GM18858 (cell line): Measurements from ENCODE around the gene PLEK.
A peak's percentile ranks its signal among the peaks of the same experiment; 100 is the strongest.
"Not testable (repeated sequence)": the region's sequence is repeated elsewhere in the genome, so short reads cannot be mapped to it uniquely, and the experiment has no call there.

Source experiments
- ATAC-seq: cut with Tn5 transposase; IDR thresholded peaks from one replicate; pipeline ENCODE4 v1.9.1; 2021; ENCODE audit not compliant: unreplicated experiment

Gene PLEK

GRCh38 chr2:68384485-68385107 is 19.5 kb downstream of the PLEK start:
- ATAC-seq, result no peak

DNA sequence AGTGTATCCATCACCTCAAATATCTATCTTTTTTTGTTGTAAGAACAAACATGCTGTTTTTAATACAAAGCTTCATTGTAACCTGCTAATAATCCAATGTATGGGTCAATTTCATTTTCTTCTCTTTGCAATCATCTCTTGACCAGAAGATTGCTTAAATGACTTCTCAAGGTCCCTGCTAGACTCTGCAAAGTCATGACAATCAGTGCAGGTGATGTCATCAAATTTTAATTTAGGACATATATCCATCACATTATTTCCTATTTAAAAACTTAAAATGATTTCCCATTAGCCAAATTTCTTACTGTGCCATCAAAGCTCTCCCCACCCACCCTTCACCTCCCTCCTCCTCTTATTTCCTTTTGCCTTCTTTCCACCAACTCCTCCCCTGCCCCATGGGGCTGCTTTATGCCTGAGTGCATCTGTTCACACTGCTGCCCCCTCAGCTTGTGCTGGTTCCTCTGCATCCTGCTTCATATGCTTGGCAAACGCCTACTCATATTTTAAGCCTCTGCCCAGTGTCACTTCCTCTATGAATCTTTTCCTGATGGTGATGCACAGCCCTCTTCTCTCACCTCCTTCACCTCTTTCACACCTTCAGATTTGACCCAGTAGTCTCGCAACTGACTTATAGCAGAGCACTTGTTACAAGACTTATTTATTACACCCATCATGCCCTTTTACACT is 20.3 kb downstream of the PLEK start:
- peak; percentile 56 for ATAC-seq

DNA sequence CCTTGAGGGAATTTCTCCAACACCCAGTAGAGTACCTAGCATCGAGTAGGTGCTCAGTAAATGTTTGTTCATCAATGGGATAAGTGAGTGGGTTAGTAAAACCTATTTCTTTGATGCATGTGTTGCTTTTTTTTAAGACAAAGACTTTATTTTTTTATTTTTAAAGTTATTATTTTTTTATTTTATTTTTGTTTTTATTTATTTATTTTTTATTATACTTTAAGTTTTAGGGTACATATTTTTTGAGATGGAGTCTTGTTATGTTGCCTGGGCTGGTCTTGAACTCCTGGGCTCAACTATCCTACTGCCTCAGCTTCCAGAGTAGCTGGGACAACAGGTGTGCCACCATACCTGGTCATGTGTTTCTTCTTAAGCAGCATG is 20.8 kb downstream of the PLEK start:
- ATAC-seq, result no peak

- no peak for ATAC-seq
Observed at GRCh38 chr2:68386365-68386764, 21.3 kb downstream of the PLEK start.

DNA sequence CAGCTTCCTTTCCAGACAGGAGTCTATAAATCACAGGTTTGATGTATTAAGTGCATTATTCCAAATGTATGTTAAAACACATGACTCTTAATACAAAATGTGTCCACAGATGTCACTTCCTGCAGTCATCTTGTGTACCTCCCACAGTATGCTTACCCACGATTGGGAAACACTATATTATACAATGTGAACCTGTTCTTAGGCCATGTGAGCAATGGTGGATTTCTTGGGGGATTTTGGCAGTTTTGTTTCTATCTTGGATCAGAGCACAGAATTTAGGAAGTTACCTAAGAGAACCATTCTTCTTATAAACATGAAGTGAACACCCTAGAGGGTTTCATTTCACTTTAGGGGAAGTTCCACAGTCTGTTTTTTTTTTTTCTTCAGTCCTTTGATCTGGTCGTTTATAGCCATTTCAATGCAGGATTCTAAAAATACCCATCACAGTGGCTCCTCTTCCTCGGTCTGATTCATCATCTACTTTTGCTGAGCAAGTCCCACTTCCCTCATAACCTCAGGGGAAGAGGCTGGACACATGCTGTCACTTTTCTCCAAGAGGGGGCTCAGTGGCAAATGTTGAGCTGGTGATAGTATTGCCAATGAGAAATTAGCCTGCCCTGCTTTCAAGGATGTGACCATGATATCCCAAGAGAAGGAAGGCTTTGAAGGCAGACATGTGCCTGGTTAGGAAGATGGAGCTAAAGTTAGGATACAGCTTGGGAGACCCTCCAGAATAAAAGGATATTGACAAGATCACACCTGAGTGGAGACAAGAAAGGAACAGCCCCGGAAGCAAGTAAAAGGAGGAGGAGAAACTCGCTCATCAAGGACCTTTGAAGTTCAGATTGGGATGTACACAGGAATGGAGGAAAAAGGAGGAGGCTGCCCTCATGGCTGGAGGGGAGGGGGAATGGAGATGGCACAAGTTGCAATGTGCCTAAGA is 22.6 kb downstream of the PLEK start:
- ATAC-seq, result peak; percentile 41

- ATAC-seq, result no peak
Observed at GRCh38 chr2:68388358-68388757, 23.3 kb downstream of the PLEK start.

DNA sequence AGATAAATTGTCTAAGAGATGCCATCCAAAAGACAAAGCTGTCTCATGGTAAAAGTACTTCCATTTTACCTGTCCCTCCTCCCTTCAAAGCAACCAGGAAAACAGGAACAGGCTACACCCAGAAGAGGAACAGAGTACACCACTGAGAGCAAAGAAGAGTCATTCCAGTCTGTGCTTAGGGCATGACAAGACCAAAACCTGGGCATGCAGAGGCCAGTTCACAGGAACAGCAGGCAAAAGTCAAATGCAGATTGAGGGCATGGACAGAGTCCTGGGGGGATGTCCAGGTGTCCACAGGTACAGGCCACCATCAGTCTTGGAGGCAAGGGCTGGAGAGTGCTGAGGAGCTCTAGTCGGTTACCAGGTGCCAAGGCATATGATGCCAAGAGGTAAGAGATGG is 23.7 kb downstream of the PLEK start:
- no peak for ATAC-seq

DNA sequence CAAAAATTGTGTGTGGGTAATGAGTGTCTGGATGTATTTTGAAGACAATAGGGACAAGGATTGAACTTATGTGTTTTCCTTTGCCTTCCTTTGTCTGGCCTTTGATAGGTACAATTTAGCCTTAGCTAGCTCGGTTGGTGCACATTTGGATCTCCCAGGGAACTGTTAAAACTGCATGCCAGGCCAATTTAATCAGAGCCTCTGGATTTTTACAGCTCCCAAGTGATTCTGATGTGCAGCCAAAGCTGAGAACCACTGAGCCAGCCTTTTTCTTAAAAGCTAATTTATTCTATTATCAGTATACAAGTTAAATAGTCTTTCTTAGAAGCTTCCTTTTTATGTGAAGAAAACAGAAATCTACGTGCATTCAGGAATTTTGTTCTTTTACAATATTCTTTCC is 25.0 kb downstream of the PLEK start:
- ATAC-seq, result no peak

- no peak for ATAC-seq
Observed at GRCh38 chr2:68390586-68390985, 25.5 kb downstream of the PLEK start.

- no peak for ATAC-seq
Observed at GRCh38 chr2:68391099-68391498, 26.0 kb downstream of the PLEK start.

- ATAC-seq, result no peak
Observed at GRCh38 chr2:68391869-68392268, 26.8 kb downstream of the PLEK start.

GRCh38 chr2:68396093-68396492 is 31.0 kb downstream of the PLEK start:
- ATAC-seq, result no peak

- ATAC-seq, result not testable (repeated sequence)
Observed at GRCh38 chr2:68397704-68398263, 32.7 kb downstream of the PLEK start.

DNA sequence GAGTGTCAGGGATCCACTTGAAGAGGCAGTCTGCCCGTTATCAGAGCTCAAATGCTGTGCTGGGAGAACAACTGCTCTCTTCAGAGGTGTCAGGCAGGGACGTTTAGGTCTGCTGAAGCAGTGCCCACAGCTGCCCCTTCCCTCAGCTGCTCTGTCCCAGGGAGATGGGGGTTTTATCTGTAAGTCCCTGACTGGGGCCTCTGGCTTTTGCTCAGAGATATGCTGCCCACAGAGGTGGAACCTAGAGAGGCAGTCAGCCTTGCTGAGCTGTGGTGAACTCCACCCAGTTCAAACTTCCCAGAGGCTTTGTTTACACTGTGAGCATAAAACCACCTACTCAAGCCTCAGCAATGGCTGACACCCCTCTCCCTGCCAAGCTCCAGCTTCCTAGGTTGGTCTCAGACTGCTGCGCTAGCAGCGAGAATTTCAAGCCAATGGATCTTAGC is 38.1 kb downstream of the PLEK start:
- ATAC-seq, result peak; percentile 94

DNA sequence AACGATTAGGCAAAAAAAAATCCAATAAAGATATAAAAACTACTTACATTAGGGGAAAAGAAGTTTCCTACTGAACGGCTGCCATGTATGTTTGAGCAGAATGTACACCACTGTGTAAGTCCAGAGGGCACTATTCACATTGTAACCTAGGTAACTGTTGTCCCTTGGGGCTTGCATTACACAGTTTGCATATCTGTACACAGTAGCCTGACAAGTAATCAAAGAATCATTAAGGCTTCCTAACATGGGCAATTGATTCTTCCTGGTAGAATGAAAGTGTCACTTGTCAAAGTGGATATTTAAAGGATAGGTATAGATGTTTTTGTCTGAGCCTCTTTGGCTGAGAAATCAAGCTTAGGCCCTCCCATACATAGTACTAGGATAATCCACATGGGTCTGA is 39.1 kb downstream of the PLEK start:
- no peak for ATAC-seq

DNA sequence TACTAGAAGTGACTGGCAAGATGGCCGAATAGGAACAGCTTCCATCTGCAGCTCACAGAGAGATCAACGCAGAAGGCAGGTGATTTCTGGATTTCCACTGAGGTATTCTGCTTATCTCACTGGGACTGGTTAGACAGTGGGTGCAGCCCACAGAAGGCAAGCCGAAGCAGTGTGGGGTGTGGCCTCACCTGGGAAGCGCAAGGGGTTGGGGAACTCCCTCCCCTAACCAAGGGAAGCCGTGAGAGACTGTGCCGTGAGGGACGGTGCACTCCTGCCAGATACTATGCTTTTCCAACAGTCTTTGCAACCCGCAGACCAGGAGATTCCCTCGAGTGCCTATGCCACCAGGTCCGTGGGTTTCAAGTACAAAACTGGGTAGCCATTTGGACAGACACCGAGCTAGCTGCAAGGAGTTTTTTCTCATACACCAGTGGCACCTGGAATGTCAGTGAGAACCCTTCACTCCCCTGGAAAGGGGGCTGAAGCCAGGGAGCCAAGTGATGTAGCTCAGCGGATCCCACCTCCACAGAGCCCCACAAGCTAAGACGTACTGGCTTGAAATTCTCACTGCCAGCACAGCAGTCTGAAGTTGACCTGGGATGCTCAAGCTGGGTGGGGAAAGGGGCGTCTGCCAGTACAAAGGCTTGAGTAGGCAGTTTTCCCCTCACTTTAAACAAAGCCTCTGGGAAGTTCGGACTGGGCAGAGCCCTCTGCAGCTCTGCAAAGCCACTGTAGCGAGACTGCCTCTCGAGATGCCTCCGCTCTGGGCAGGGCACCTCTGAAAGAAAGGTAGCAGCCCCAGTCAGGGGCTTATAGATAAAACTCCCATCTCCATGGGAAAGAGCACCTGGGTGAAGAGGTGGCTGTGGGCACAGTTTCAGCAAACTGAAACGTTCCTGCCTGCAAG is 40.1 kb downstream of the PLEK start:
- ATAC-seq, result no peak

DNA sequence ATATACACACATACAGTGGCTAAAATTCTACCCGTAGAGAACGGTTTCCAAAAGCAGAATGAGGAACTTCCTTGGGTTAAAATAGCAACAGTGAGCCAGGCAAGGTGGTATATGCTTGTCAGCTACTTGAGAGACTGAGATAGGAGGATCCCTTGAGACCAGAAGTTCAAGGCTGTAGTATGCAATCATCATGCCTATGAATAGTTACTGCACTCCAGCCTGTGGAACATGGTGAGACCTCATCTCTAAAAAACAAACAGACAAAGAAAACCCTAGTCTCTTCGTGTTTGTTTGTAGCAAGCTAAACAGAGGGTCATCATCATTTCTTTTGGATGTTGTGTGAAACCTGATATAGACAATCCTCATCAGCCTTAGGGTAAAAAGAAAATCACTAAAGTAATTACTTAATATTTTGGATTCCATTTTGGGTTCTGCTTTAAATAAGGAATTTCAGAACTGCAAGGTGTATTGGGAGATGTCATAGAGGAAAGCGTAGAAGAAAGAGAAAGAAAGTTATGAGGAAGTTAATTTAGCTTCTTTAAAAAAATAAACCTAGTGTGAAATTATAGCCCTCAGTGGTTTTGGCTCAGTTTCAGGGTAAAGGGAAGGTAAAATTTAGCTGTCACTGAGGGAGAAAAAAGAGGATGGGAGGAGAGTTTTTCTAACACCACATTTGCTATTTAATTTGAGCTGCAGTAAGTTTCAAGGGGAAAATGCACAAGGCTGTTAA is 46.5 kb downstream of the PLEK start:
- ATAC-seq, result peak; percentile 88

DNA sequence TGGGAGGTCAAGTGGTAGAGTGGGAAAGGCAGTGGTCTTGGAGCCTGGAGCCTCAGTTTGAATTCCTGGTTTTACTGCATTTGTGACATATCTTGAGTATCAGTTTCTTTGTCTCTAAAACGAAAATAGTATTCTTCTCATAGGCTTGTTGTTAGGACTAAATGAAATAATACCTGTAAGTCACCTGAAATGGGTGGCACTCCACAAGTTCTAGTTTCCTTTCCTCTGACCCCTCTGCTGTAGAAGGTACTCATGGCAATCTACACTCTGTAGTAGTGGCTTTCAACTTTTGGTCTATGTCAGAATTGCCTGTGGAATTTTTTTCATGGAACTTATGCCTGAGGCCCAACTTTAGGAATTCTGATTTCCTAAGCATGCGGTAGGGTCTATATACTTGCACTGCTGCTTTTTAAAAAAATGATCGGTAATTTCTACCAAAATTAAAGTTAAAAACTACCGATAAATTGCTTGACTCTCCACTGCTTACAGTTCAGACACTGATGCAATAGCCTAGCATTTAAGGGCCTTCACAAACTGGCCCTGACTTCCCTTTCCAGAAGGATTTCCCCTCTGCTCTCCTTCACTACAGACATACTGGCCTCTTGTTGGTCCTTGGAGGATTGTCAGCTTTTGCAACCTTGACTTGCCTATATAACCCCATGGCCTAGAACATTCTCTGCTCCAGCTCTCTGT is 47.2 kb downstream of the PLEK start:
- ATAC-seq, result peak; percentile 19

GRCh38 chr2:68413466-68413865 is 48.4 kb downstream of the PLEK start:
- no peak for ATAC-seq
